RCC 7860 (cell line): ENCODE results near the gene FEZF2.

Experiments
- DNase-seq: peaks from one replicate; pipeline ENCODE4 v3.0.0-alpha.2; 2015; ENCODE audit warnings: low spot score
- FAIRE-seq: peaks from 2 replicates; lab custom pipeline; 2012; peaks lifted over from hg19 to GRCh38; lab: Jason Lieb, UNC

FEZF2 gene

DNA sequence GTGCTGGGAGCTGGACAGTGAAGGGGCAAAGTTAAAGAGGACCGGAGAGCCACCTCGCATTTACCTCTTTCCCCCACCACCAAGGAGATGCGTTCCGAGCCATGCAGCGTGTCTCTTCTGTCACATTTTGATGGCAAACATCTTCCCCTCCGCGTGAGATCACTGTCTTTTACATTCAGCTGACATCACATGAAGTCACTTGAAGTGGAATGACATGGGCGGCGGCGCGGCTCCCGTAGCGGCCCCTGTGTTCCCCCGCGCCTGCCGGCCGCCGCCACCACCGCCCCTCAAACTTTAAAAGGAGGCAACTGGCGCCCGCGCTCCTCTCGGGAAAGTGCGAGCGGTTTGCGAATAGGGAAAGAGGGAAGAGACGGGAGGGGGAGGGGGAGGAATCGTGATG lies at the start of gene FEZF2:
Gene FEZF2 (minus strand): TSS at position 336 of the 400 bp plus-strand sequence. CDS start 682 bp downstream, outside the sequence.
- no peak for DNase-seq
- no peak for FAIRE-seq

DNA sequence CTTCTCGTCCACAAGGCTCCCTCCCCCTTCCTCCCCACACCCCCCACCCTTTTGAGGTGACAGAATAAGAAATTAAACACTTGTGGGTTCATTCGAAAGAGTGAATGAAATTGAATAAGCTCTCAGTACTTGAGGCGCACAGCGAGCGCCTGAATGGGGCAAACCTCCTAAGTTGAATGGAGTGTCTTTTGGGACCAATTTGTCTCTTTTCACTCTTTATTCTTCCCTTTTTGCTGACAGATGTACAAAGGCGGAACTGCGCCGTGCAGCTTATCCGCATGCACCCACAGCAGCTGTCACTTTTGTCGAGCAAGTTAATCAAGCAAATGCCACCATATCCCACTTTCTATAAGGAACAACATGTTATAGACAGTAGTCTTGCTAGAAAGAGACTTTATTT lies 47.9 kb upstream of the FEZF2 start:
- DNase-seq = no peak
- no peak for FAIRE-seq

DNA sequence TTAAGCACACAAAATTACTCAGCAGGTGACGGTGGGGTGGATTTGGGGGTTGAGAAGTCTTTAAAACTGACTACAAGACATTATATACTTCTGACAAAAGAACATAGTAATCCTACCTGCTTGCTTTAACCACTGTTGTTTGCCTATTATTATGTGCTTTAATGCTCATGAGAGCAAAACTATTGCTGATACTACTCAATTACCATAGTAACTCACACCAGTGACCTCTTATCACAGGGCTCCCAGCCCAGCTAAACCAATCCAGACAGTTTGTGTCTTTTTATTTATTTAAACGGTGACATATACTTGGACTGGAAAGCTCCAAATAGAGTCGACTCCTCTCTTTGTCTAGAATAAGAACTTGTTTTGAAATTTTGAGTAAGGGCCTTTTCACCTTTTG lies 42.8 kb upstream of the FEZF2 start:
- no peak for DNase-seq
- FAIRE-seq = no peak

DNA sequence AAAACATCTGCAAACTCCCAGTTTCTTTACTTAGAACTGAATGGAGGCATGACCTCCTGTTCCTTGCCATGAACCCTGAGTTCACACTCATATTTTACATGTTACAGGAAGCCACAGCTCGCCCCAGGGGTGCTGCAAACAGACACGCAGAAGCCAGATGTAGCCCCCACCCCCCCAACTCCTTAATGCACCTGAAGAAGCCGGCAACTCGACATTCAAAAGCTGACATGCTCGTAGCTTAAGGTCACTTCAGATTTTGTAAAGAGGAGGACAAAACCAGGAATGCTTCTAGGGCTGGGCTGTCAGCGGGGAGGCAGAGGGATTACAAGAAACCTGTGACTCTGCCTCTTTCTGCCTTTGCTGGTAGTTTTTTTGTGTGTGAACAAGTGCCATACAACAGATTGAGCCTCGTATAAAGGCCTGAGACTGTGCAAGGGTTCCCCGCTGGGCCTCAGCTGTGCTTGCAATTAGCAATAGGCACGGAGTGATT lies 42.0 kb upstream of the FEZF2 start:
- DNase-seq (no peak), FAIRE-seq (no peak)

DNA sequence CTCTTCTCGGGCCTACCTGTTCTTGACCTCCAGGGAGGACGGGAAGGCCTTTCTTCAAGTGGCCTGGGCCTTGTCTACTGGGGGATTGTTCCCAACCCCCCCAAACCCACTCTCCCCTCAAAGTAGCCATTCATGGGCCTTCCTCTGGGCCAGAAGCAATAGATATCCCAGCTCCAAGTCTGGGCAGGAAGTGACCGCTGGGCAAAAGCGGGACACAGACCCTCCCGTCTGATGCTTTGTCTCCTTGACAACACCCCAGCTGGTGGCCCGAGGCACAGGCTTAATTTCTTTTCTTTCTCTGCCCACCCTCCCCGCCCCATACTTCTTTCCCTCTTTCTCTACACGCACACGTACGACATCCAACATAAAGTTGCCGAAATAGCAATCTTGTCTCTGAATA lies 41.4 kb upstream of the FEZF2 start:
- DNase-seq = no peak
- FAIRE-seq = no peak

DNA sequence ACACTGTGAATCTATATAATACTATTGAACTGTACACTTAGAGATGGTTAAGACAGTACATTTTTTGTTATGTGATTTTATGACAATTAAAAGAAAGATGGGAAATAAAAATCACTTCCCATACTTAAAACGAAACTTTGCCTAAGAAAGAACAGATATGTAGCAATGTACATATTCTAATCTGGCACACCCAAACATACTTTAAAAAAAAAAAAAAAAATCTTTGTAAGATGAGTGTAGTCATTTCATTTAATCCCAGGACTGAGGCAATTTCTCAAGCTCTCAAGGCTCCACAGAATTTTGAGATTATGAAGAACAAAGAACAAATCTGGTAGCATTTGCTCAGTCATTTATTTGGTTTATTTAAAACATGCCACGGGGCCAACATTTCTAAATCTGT lies 40.3 kb upstream of the FEZF2 start:
- no peak for DNase-seq
- FAIRE-seq = no peak

DNA sequence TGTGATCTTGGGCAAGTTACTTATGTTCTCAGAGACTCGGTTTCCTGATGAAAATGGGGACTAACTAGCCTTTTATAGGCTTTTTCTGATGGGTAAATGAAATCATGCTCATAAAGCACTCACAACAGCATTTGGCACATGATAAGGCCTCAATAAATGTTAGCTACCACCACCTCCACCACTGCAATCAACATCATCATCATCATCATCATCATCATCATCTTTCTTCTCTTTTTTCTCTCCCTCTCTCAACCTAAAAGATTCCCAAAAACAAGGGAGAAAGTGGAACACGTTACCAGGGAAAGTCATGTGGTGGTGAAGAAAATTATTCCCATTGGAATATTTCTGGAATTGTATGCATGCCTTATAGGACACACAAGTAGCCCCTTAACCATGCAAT lies 33.6 kb upstream of the FEZF2 start:
- FAIRE-seq (no peak), DNase-seq (no peak)

DNA sequence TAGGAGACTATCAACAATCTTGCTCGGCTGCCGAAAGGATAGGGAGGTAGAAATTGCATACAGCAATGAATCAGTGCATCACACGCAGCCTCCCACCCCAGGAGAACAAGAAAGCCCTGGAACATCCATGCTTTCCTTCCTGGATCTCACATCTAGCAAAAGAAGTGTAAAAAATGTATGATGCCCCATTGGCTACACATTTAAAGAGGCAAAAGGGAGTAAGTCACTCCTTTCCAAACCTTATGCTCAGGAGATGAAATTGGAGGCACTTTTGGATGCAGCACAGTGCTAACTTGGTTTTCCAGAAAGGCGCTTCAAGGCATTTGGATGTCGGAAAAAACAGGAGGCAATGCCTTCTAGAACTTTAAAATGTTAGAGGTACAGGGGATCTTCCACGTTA lies 32.2 kb upstream of the FEZF2 start:
- no peak for FAIRE-seq
- no peak for DNase-seq

DNA sequence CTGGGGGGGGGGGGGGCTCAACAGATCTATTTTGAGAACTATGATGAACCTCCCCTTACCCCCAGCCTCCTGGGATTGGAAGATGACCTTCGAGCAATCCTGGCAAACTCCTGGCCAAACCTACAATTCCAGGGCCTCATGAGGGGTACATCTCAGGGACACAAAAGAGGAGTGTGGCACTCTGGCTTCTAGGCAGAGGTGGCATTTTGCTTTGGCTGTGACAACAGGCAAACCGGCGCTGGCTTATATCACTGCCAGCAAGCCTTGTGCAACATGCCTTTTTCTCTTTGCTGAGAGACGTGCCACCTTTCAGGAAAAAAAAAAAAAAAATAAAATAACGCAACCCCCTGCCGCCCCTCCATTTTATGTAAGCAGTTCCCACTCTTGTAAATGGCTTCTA lies 31.8 kb upstream of the FEZF2 start:
- FAIRE-seq = no peak
- no peak for DNase-seq

DNA sequence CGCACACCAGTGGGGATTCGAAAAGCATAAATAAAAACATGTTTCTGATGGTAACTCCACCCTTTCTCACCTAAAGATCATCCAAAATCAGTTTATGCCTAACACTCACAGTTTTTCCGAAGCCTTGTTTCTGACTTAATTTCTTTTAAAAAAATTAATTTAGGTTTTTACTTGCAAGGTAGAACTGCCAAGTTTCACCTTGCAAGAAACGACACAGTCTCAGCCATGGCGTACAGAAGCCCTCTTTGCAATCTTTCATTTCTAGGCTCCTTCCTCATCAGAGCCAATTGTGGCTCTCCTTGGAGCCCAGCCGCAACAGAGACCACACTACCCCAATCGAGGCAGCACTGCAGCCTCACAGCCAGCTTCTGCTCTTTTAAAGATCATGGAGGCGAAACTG lies 31.0 kb upstream of the FEZF2 start:
- DNase-seq = no peak
- FAIRE-seq = no peak

DNA sequence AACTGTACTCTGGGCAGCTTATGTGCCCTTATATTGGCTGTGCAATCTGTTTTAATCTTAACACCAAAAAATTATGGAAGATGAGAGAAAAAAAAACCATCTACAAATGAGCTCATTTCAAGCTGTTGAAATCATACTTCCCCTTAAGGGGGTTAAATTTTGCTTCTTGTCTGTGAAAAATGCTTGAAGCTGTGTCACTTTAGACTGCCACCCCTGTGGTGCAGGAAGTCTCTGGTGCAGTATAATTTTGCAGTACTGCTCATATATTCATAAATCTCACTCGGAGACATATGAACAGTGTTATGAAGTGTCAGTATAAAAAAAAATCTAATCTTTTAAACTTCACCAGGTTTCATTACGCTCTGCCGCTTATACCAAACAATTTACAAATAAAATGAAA lies 30.4 kb upstream of the FEZF2 start:
- DNase-seq (no peak), FAIRE-seq (no peak)

DNA sequence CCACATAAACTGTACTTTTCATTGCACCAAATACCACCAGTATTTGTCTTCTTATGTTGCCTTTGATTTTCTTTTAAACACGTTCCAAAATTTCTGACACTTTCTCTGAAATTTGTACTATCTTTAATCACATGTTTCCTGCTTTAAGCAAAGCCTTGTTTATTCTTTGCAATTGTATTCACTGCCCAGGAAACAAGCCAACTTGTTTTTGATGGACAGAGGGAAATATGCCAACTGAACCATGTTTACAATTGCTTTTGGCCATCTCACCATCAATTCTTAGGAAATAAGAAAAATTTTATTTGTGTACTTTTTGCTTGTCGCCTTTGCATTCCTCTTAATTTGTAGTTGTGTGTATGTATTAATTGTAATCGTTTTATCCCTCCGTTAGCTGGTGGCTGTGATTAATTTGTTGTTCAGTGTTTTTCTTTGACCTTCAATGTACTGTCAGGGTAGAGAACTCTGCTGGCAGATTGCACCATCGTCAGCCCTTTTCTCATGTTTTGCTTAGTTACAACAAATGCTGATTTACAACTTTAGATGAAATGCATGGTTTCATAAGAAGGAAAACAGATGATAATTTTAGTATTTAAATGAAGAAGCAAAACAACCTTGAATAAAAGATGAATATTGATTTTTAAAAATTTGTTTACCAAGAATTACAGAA lies 19.4 kb upstream of the FEZF2 start:
- no peak for FAIRE-seq

DNA sequence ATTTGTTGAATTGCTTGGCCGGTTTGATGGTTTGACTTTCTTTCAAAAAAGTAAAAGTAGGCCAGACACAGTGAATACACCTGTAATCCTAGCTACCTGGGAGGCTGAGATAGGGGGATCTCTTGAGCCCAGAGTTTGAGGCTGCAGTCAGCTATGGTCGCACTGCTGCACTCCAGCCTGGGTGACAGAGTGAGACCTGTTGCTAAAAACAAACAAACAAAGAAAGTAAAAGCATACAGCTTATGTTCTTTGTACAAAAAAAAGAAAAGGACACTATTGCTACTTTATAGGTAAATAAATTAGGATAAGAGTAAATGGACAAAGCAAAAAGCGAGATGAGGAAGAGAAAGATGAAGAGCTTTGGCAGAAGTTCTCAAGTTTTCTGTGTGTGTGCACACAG lies 13.9 kb upstream of the FEZF2 start:
- DNase-seq (no peak), FAIRE-seq (no peak)

More for the DNA sequence above, 19.4 kb upstream of the FEZF2 start:
- DNase-seq = no peak

DNA sequence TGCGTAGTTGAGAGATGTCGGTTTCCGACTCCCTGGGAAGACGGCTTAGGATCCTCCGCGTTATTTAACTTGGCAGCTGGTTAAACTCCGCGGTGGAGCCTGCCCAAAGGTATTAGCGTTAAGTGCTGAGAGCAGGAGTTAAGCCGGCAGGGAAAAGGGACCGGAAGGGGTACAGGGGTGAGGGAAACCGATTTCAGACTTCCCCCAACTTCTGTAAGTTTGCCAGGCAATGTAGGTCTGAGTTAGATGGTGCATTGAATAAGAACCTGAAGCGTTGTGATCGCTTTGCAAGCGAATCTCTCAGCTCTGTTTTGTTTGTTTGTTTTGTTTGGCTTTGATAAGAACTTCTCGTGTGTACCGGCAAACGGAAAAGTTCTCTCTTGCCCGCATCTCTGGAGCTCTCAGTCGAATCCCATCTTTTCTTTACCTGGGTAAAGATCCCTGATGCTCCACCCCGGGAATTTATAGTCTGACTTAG lies 6.0 kb upstream of the FEZF2 start:
- DNase-seq = no peak
- FAIRE-seq = no peak

DNA sequence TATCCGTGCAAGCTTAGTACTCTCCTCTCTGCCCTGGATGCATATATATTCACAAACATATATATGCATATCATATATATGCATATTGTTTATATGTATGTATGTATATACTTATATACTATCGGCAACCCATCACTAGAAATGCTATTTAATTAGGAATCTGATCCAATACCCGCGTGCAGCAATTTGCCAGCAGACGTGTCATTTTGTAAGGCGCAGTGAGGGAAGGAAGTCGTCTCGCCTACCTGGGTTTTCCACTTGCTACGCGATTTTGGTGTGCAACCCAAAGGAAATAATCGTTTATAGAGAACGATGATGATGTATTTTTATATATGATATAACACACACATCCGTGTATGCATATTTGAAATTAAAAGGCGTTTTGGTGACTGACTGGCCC lies 5.6 kb upstream of the FEZF2 start:
- no peak for DNase-seq
- no peak for FAIRE-seq

DNA sequence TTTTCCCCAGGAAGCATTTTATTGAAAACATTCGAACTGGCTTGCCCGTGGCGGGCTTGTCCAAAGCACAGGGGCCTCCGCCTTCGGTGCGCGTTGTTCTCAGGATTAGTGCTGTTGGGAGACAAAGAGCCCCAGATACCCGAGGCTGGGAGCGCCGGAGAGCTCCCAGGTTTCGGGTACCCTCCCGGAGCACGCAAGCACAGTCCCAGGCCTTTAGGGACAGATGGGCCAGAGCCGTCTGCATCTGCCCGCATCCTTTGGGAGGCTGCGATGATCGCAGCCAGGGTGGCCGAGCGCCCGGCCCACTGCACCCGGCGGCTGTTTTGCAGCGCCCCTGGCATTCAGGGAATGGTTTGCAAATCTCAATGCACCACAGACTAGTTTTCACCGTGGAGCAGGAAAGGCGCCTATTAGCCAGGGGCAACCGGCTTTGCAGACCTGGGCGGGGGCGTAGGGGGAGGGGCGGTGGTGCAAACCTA lies 5.0 kb upstream of the FEZF2 start:
- no peak for FAIRE-seq

DNA sequence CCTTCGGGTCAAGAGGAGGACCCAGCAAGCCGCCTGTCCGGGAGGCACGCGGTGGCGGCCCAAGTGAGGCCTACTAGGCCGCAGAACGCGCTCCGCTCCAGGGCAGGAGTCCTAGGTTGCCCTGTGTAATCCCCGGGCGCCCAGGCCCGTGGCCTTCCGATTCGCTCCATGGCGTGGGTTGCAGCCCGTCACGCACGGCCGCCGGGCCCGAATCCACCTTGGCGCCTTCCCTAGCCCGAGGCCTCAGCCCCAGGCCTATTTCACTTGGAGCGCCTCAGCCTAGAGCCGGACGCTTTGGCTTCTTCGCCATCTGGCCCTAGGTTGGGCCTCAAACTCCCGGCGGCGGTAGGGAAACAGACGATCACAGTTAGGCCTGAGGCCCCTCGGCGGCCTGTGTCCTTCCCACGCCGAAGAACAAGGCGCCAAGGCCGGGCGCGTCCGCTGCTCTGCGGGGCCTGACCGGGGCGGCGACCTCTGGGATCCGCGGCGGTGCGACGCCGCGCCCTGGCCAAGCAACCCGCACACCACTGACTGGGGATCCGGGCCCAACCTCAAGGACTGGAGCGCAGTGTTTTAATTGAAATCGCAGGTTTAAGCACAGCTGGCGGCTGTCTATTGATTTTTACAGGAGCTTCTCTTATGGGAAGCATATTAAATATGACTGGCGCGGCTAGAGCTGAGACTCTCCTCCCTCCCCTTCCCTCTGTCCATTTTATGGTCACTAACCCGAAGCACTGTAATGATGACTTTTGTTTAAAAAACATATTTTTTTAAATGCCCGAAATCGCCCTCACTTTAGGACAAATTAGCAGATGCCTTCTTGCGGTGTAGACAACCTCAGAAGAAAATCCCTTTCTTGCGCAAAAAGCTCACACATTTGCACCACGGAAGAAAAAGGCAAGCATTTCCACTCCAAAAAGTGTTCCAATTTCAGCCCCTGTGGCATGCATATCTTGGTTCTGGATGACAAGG lies 3.8 kb upstream of the FEZF2 start:
- FAIRE-seq (no peak), DNase-seq (no peak)

More for the DNA sequence above, 5.0 kb upstream of the FEZF2 start:
- no peak for DNase-seq

DNA sequence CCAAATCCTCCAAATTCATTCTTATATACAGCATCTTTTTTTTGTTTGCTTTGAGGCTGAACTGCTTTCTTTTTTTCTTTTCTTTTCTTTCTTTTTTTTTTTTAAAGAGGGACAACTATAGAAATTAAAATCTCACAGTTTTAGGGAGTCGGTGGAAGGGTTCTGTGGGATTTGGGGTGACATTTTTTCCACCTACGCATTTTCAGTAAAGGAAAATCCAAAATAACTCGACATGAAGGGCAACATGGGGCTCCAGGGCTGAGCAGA lies 3.0 kb upstream of the FEZF2 start:
- FAIRE-seq = no peak
- no peak for DNase-seq

DNA sequence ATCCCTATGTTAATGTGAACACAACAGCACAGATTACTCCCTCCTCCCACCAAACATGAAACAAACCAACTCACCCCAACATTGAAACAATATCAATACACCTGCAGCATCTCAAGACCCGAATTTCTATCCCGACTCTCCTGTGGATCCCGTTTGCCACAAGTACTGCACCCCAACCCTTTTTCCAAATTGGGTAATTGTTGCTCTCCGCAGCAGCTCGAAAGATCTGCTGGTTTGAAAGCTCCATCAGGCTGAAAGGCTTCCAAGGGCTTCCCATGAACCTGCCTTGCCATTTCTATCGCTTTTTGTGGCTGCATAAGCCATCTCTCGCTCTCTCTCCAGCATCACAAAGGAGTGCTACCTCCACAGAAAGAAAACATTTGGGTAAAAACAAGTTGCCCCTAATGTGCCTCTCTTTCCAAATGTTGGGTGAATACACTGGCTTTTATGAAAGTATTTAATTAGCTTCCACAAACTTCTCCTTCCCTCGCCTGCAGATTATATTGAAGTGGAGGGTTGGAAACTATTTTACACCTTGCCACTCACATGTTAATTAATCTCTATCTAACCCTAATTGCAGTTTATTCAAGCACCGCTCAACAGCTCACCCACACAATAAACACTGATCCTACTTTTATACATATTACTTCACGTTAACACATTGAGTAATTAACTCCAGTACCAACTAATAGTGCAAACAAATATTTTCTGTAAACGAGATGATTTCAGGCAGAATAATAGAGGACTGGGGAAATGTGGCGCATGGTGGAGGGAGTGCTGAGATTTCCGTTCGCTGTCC lies 2.5 kb upstream of the FEZF2 start:
- FAIRE-seq (no peak), DNase-seq (no peak)

DNA sequence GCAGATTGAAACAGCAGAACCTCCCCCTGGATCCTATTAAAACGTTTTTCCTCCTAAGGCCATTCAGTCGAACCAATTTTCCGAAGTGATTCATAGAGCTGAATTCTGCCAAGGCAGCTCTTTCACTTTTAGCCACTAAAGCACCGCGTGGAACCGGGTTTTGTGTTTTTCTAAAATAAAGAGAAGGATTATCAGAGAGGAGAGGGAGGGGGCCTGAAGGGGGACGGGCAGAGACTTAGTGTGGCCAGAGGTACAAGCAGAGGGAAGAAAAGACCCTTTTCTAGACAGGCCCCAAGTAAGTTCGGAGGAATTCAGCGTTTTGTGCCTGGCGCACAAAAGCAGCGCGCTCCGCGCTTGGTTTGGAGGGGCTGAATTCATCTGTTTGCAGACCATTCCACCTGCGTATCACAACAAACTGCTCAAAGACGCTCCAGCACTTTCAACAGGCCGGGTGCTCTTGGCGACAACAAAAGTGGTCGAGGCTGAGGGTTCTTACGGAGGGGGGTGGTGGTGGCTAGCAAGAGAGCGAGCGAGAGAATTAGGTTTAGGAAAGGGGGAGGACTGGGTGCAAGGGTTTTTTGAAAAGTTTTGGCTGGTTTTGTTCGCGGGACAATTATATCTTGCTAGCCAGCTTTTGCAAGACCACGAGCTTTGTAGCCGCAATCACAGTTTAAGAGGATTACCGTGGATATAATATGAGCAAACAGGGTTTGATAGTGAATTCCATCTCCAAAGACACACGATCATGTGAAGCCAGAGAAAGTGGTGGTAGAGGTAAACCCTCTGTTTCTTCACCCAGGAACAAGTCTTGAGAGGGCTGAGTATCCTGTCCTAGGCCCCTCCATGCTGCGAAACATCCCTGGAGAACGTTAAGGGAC lies 1.2 kb upstream of the FEZF2 start:
- FAIRE-seq (no peak), DNase-seq (no peak)
